DND-41 (cell line): ENCODE measurements around the gene FGFR2.

Source experiments
- EZH2 ChIP-seq: IDR thresholded peaks from 3 replicates; pipeline ENCODE4 v1.6.1; 2012; ENCODE audit warnings: borderline replicate concordance, low read depth, mild to moderate bottlenecking, moderate library complexity, low read length, inconsistent platforms; ENCODE audit not compliant: severe bottlenecking
- TF ChIP-seq, protein P1 (sequence below): IDR thresholded peaks from 2 replicates; pipeline ENCODE4 v1.5.1; 2012; ENCODE audit warnings: borderline replicate concordance, low read length, moderate library complexity, mild to moderate bottlenecking; ENCODE audit not compliant: poor library complexity, severe bottlenecking; ENCODE audit errors: extremely low read depth

DNA sequence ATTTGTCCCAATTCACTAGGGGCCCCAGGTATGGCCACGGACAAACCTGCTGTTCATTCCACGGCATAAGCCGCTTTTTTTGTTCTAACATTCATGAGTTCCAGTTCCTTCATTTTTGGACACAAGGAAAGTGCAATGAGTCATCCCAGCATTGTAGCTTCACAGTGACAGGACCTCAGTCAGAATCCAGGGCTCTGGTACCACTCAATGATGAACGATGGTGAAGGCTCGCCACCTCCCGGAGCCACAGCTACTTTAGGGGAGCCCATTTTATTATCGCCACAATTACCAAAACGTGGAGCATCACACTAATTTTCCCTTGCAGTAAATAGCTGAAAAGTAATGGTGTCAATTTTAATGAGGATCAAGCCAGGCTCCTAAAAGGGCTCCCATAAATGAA, 62.9 kb downstream of the FGFR2 start:
- TF ChIP-seq, protein P1, sequence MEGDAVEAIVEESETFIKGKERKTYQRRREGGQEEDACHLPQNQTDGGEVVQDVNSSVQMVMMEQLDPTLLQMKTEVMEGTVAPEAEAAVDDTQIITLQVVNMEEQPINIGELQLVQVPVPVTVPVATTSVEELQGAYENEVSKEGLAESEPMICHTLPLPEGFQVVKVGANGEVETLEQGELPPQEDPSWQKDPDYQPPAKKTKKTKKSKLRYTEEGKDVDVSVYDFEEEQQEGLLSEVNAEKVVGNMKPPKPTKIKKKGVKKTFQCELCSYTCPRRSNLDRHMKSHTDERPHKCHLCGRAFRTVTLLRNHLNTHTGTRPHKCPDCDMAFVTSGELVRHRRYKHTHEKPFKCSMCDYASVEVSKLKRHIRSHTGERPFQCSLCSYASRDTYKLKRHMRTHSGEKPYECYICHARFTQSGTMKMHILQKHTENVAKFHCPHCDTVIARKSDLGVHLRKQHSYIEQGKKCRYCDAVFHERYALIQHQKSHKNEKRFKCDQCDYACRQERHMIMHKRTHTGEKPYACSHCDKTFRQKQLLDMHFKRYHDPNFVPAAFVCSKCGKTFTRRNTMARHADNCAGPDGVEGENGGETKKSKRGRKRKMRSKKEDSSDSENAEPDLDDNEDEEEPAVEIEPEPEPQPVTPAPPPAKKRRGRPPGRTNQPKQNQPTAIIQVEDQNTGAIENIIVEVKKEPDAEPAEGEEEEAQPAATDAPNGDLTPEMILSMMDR: no peak
- TF ChIP-seq EZH2: no peak
